OCI-LY1 (cell line): ENCODE results near the gene LRMDA.

Source experiments
- H2AFZ ChIP-seq: fragments of 200-600 bp; sonication (generic), shearing (Covaris generic); 2 replicates; pipeline ENCODE4 v1.6.0; 2014; ENCODE audit warnings: antibody characterized with exemption, mild to moderate bottlenecking, low read length
- H3F3A ChIP-seq: fragments of 200-600 bp; sonication (generic), shearing (Covaris generic); 2 replicates; pipeline ENCODE4 v1.6.0; 2014; ENCODE audit warnings: mild to moderate bottlenecking, antibody characterized with exemption, low read length, moderate library complexity; ENCODE audit not compliant: insufficient read depth
- H3K27ac ChIP-seq: fragments of 200-600 bp; sonication (generic); 2 replicates; pipeline ENCODE4 v1.5.1; 2014; ENCODE audit warnings: low read length, mixed run types, mild to moderate bottlenecking, low read depth; ENCODE audit not compliant: poor library complexity, severe bottlenecking
- H3K27me3 ChIP-seq: fragments of 200-600 bp; sonication (generic); 2 replicates; pipeline ENCODE4 v1.6.0; 2014; ENCODE audit warnings: antibody characterized with exemption, mild to moderate bottlenecking, low read length, moderate library complexity; ENCODE audit not compliant: insufficient read depth
- H3K36me3 ChIP-seq: fragments of 200-600 bp; sonication (generic); 2 replicates; pipeline ENCODE4 v1.6.1; 2014; ENCODE audit warnings: mild to moderate bottlenecking, antibody characterized with exemption, low read length, moderate library complexity, mixed read lengths; ENCODE audit not compliant: insufficient read depth
- H3K4me1 ChIP-seq: fragments of 200-600 bp; sonication (generic); 2 replicates; pipeline ENCODE4 v1.5.1; 2014; ENCODE audit warnings: mild to moderate bottlenecking, low read length, moderate library complexity; ENCODE audit not compliant: insufficient read depth, severe bottlenecking
- H3K4me2 ChIP-seq: fragments of 200-600 bp; sonication (generic), shearing (Covaris generic); 2 replicates; pipeline ENCODE4 v1.6.1; 2014; ENCODE audit warnings: low read length
- H3K4me3 ChIP-seq: fragments of 200-600 bp; sonication (generic); 2 replicates; pipeline ENCODE4 v1.5.1; 2014; ENCODE audit warnings: low read length, low read depth, mild to moderate bottlenecking, mixed read lengths; ENCODE audit not compliant: poor library complexity, severe bottlenecking
- H3K79me2 ChIP-seq: fragments of 200-600 bp; shearing (Covaris generic); 2 replicates; pipeline ENCODE4 v1.6.1; 2016; ENCODE audit warnings: mixed run types, low read length, mixed read lengths; ENCODE audit not compliant: insufficient read depth
- H3K9ac ChIP-seq: fragments of 200-600 bp; sonication (generic), shearing (Covaris generic); 2 replicates; pipeline ENCODE4 v1.6.1; 2014; ENCODE audit warnings: mild to moderate bottlenecking, low read length, mixed read lengths
- H3K9me2 ChIP-seq: fragments of 200-600 bp; sonication (generic), shearing (Covaris generic); 2 replicates; pipeline ENCODE4 v1.6.1; 2014; ENCODE audit warnings: low read depth, mild to moderate bottlenecking, low read length, mixed read lengths
- H3K9me3 ChIP-seq: fragments of 200-600 bp; shearing (Covaris generic); 2 replicates; pipeline ENCODE4 v1.6.1; 2014; ENCODE audit warnings: low read length, mixed read lengths
- H4K20me1 ChIP-seq: fragments of 200-600 bp; sonication (generic), shearing (Covaris generic); 2 replicates; pipeline ENCODE4 v1.6.0; 2016; ENCODE audit warnings: mild to moderate bottlenecking, low read length; ENCODE audit not compliant: insufficient read depth
- CTCF ChIP-seq: fragments of 200-600 bp; sonication (generic), shearing (Covaris generic); IDR thresholded peaks from 2 replicates; pipeline ENCODE4 v1.5.1; 2017; ENCODE audit warnings: mild to moderate bottlenecking, antibody characterized with exemption, low read length, moderate library complexity, mixed read lengths
- EZH2 ChIP-seq: fragments of 200-600 bp; sonication (generic), shearing (Covaris generic); IDR thresholded peaks from 2 replicates; pipeline ENCODE4 v1.8.0; 2017; ENCODE audit warnings: borderline replicate concordance, mixed run types, mild to moderate bottlenecking, antibody characterized with exemption, low read length, moderate library complexity, mixed read lengths

The LRMDA gene

DNA sequence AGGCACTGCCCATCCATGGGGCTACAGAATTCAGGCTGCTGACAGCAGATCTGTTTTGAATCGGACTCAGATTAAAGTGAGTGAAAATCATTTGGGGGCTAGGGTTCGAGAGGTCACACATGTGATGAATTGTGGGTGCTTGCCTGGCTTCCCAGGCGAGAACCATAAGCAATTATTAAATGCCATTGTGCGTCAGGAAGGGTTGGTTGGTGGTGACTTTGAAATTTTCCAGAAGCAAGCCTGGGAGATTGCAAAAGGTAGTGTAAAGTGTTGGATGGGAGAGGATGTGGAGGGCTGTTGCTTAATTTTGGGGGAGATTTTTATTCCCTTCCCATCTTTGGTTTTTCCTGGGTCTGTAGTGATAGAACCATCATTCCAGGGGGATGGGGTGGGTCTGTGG is 34.6 kb downstream of the LRMDA start:
- no peak overlapping the region for H3K4me2 ChIP-seq
- TF ChIP-seq CTCF (no peak), EZH2 (no peak)
- H4K20me1 ChIP-seq: no peaks in the 10 kb centered on the region
- no peaks in the 10 kb centered on the region for H3K79me2 ChIP-seq
- no peak overlapping the region for H2AFZ ChIP-seq
- H3K36me3 ChIP-seq: no peaks in the 10 kb centered on the region
- no peaks in the 10 kb centered on the region for H3K9me3 ChIP-seq
- H3K4me1 ChIP-seq: peaks cover 9% of the 10 kb centered on the region
- no peak overlapping the region for H3K4me3 ChIP-seq
- H3K9ac ChIP-seq: no peak overlapping the region
- no peak overlapping the region for H3K27ac ChIP-seq
- H3F3A ChIP-seq: no peaks in the 10 kb centered on the region
- H3K27me3 ChIP-seq: no peaks in the 10 kb centered on the region
- no peaks in the 10 kb centered on the region for H3K9me2 ChIP-seq

DNA sequence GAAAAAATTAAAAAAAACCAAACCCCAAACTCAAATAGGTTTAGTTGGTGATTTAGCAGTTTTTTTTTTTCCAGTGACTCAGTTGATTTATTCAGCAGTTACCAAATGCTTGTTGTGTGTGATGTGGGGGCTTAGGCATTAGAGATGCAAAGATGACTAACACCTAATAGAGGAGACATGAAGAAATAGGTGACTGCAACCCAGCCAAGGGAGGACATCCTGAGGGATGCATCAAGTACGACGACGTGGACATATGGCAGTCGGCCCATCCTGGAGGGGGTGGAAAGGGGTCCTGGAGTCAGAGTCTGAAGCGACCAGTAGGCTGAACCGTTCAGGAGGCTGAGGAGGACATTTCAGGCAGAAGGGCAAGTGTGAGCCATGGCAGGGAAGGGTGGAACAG is 35.5 kb downstream of the LRMDA start:
- TF ChIP-seq EZH2 (no peak), CTCF (no peak)
- Histone ChIP-seq H4K20me1 (no peaks in the 10 kb centered on the region), H3K9me3 (no peaks in the 10 kb centered on the region), H3F3A (no peaks in the 10 kb centered on the region), H3K36me3 (no peaks in the 10 kb centered on the region), H2AFZ (no peak overlapping the region), H3K4me3 (no peak overlapping the region), H3K27ac (no peak overlapping the region), H3K4me2 (no peak overlapping the region), H3K9ac (no peak overlapping the region), H3K9me2 (no peaks in the 10 kb centered on the region), H3K27me3 (no peaks in the 10 kb centered on the region), H3K4me1 (peaks cover 9% of the 10 kb centered on the region), H3K79me2 (no peaks in the 10 kb centered on the region)

DNA sequence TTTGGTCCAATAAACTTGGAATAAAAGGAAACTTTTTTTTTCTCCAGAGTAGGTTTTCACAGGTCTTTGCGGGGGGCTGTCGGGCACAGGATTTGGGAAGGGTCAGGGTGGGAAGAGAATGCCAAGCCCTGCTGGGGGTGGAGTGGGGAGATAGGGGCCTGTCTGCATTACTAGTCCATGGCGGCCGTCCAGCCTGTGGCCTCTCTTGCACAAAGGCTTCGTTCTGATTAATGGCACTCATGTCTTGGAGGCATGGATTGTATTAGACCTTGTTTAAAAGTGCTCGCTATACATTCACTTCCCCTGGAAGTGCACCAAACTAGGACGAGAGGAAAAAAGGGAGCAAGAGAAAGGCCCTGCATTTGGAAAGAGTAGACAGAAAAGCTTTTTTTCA is 37.2 kb downstream of the LRMDA start:
- Histone ChIP-seq H3K9me2 (no peaks in the 10 kb centered on the region), H3K9ac (no peak overlapping the region), H3K27ac (no peak overlapping the region), H3K27me3 (no peaks in the 10 kb centered on the region), H3K4me3 (no peak overlapping the region), H3K79me2 (no peaks in the 10 kb centered on the region), H3K36me3 (no peaks in the 10 kb centered on the region), H2AFZ (no peak overlapping the region), H3F3A (no peaks in the 10 kb centered on the region), H3K9me3 (no peaks in the 10 kb centered on the region), H3K4me1 (peaks cover 9% of the 10 kb centered on the region), H3K4me2 (no peak overlapping the region), H4K20me1 (no peaks in the 10 kb centered on the region)
- TF ChIP-seq CTCF (no peak), EZH2 (no peak)
